Osteoblast (primary cell): ENCODE data around the gene BDKRB1. TPM values are rescaled to one million over a fixed set of nuclear protein-coding genes. Genes with fewer than 3 reads are reported as not detected.
A peak's percentile ranks its signal among the peaks of the same experiment; 100 is the strongest.

ENCODE experiments used
- DNase-seq: peaks from one replicate; pipeline ENCODE4 v3.0.0; 2011; ENCODE audit warnings: low spot score, mixed read lengths; ENCODE audit not compliant: insufficient read length; ENCODE audit errors: missing footprints
- H2AFZ ChIP-seq: 2 replicates; pipeline ENCODE4 v1.6.0; 2011; ENCODE audit warnings: mild to moderate bottlenecking, low read length
- H3K27ac ChIP-seq: 2 replicates; pipeline ENCODE4 v1.5.1; 2011; ENCODE audit warnings: mild to moderate bottlenecking, low read depth, low read length, moderate library complexity
- H3K27me3 ChIP-seq: 2 replicates; pipeline ENCODE4 v1.6.0; 2012; ENCODE audit warnings: mild to moderate bottlenecking, control low read depth, inconsistent platforms, low read length, moderate library complexity; ENCODE audit not compliant: insufficient read depth
- H3K36me3 ChIP-seq: 2 replicates; pipeline ENCODE4 v1.5.1; 2011; ENCODE audit warnings: mild to moderate bottlenecking, low read length, control low read depth, moderate library complexity; ENCODE audit not compliant: insufficient read depth
- H3K4me1 ChIP-seq: 2 replicates; pipeline ENCODE4 v1.5.1; 2011; ENCODE audit warnings: mild to moderate bottlenecking, low read length, control low read depth, moderate library complexity; ENCODE audit not compliant: insufficient read depth
- H3K4me2 ChIP-seq: 2 replicates; pipeline ENCODE4 v1.6.0; 2011; ENCODE audit warnings: mild to moderate bottlenecking, low read length; ENCODE audit not compliant: insufficient read depth
- H3K4me3 ChIP-seq: fragments of 200-600 bp; sonication (generic); 3 replicates; pipeline ENCODE4 v1.5.1; 2012; ENCODE audit warnings: mild to moderate bottlenecking, low read length, inconsistent platforms; ENCODE audit not compliant: insufficient read depth
- H3K79me2 ChIP-seq: 2 replicates; pipeline ENCODE4 v1.6.0; 2012; ENCODE audit warnings: mild to moderate bottlenecking, low read length, control low read depth, inconsistent platforms; ENCODE audit not compliant: insufficient read depth
- H3K9me3 ChIP-seq: 2 replicates; pipeline ENCODE4 v1.5.1; 2011; ENCODE audit warnings: low read depth, low read length, control low read depth
- H4K20me1 ChIP-seq: 2 replicates; pipeline ENCODE4 v1.6.0; 2012; ENCODE audit warnings: mild to moderate bottlenecking, low read length, control low read depth; ENCODE audit not compliant: insufficient read depth
- total RNA-seq: library from RNA; depleted of rRNA; stranded (reverse); fragments of >200 nt; gene quantifications from 2 replicates; pipeline ENCODE4 v1.2.3, GENCODE V29; 2012
- TF ChIP-seq, protein P1 (sequence below): IDR thresholded peaks from 2 replicates; pipeline ENCODE4 v1.5.1; 2011; ENCODE audit warnings: mild to moderate bottlenecking, low read depth, low read length, moderate library complexity; ENCODE audit errors: extremely low read depth

BDKRB1 gene
- total RNA-seq, 1 donor: 0.72 TPM

DNA sequence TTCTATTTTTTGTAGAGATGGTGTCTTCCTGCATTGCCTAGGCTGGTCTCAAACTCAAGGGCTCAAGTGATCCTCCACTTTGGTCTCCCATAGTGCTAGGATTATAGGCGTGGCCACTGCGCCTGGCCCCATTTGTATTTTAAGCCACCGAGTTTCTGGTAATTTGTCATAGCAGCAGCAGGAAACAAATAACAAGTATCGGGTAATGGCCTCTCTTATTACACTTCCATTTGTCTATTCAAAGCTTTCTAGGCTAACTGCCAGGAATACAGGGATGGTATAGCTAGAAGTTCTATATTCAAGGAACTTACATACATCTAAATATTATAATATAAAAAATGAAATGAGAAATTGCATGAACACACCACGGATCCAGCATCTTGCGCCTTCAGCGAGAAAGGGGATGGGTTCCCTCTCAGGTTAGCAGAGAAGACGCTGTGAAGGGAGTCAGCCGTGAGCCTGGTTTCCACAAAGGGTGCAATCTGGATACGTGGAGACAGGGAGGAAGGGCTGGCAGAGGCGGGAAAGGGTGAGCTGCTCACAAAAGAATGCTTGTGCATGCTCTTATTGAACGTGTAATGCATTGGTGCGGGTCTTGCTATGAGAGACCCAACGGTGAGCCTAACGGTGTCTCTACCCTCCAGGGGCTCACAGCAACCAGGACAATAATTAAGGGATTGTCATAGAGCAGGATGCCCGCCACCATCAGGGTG is 9.5 kb downstream of the BDKRB1 start:
- H3K27me3 ChIP-seq: no peaks in the 10 kb centered on the region
- H3K27ac ChIP-seq: no peak overlapping the region
- H3K36me3 ChIP-seq: peaks cover 36% of the 10 kb centered on the region

DNA sequence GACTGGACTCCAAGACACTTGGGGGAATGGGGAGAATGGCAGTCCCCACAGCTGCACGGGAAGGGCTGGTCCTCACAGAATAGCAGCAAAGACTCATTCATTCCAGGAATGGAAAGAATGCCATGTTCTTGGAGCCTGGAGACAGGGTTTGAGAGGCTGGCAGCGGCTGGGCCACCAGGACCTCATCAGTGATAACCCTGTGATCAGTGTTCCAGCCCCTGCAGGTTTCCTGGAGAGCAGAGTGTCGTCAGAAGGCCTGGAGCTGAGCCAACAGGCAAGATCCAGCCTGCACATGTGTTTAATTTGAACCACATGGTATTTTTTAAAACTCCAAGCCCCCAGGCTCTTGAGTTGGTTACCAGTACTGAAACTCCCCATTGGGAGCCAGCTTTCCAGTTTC is 11.3 kb downstream of the BDKRB1 start:
- Histone ChIP-seq H3K4me2 (no peak overlapping the region), H3K79me2 (peaks cover 2% of the 10 kb centered on the region), H2AFZ (no peak overlapping the region), H3K9me3 (peaks cover 4% of the 10 kb centered on the region), H3K4me1 (peaks cover 30% of the 10 kb centered on the region), H3K36me3 (peaks cover 26% of the 10 kb centered on the region), H3K27me3 (no peaks in the 10 kb centered on the region), H3K4me3 (no peak overlapping the region), H3K27ac (peak overlapping the region; percentile 86), H4K20me1 (no peaks in the 10 kb centered on the region)
- TF ChIP-seq, protein P1, sequence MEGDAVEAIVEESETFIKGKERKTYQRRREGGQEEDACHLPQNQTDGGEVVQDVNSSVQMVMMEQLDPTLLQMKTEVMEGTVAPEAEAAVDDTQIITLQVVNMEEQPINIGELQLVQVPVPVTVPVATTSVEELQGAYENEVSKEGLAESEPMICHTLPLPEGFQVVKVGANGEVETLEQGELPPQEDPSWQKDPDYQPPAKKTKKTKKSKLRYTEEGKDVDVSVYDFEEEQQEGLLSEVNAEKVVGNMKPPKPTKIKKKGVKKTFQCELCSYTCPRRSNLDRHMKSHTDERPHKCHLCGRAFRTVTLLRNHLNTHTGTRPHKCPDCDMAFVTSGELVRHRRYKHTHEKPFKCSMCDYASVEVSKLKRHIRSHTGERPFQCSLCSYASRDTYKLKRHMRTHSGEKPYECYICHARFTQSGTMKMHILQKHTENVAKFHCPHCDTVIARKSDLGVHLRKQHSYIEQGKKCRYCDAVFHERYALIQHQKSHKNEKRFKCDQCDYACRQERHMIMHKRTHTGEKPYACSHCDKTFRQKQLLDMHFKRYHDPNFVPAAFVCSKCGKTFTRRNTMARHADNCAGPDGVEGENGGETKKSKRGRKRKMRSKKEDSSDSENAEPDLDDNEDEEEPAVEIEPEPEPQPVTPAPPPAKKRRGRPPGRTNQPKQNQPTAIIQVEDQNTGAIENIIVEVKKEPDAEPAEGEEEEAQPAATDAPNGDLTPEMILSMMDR: no peak
- DNase-seq: no peak

More for the DNA sequence above, 9.5 kb downstream of the BDKRB1 start:
- Histone ChIP-seq H3K79me2 (peaks cover 19% of the 10 kb centered on the region), H3K4me2 (no peak overlapping the region), H4K20me1 (no peaks in the 10 kb centered on the region), H3K9me3 (no peaks in the 10 kb centered on the region), H3K4me1 (peaks cover 34% of the 10 kb centered on the region), H3K4me3 (no peak overlapping the region), H2AFZ (no peak overlapping the region)
- TF ChIP-seq, protein P1: no peak
- DNase-seq: no peak

- TF ChIP-seq, protein P1: no peak
- no peak for DNase-seq
- peaks cover 24% of the 10 kb centered on the region for H3K36me3 ChIP-seq
- no peak overlapping the region for H3K4me2 ChIP-seq
- H2AFZ ChIP-seq: no peak overlapping the region
- peaks cover 31% of the 10 kb centered on the region for H3K4me1 ChIP-seq
- H3K27me3 ChIP-seq: no peaks in the 10 kb centered on the region
- no peaks in the 10 kb centered on the region for H4K20me1 ChIP-seq
- H3K27ac ChIP-seq: peak overlapping the region; percentile 86
- H3K79me2 ChIP-seq: peaks cover 2% of the 10 kb centered on the region
- H3K4me3 ChIP-seq: no peak overlapping the region
- peaks cover 5% of the 10 kb centered on the region for H3K9me3 ChIP-seq
These were observed 11.9 kb downstream of the BDKRB1 start for GRCh38 chr14:96267916-96268315.

DNA sequence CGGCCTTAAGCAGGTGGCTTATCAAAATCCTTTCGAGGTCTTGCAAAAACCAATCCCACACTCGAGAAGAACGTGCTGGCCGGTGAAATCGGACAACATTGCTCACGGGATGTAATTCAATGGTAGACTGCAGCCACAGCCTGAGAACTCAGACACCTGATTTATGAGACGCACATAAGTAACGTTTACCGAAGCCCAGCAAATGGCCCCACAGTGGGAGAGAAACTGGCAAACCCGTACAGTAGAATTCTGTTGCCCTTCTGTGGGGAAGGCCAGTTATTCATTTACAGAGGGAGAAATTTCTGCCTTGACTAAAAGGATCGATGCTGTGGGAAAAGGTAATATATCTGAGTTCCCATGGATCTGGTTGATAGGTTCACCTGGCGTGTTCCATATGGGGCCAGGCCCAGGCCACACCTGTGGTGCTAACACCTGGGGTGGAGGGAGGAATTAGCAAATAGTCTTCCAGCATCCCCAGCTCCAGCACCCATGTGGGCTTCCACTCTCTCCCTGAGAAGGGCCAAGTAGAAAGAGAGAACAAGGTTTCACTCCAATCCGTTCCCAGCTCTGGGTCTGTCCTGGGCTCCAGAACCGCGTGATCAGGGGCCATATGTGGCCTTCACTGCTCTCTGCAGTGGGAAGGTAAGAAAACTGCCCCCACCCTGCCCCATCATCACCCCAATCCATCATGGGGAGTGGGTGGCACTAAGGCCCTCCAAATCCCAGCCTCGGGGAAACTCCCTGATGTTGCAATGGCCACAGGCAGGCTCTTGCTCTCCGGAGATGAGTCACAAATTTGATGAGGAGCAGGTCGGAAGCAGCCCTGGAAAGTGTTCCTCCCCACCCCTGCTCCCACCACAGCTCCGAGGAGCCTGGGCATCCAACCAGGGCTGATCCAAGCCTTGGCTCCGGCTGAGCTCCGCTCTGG is 12.7 kb downstream of the BDKRB1 start:
- Histone ChIP-seq H3K27me3 (no peaks in the 10 kb centered on the region), H3K4me1 (peaks cover 37% of the 10 kb centered on the region), H3K79me2 (peaks cover 2% of the 10 kb centered on the region), H3K9me3 (peaks cover 5% of the 10 kb centered on the region), H3K27ac (peak overlapping the region; percentile 86), H3K4me2 (peak overlapping the region; percentile 28), H3K4me3 (no peak overlapping the region), H4K20me1 (no peaks in the 10 kb centered on the region), H3K36me3 (peaks cover 16% of the 10 kb centered on the region), H2AFZ (peak overlapping the region; percentile 37)
- TF ChIP-seq, protein P1: no peak
- peak; percentile 95 for DNase-seq
